HG03565 (cell line): ENCODE data around the gene FAM107B.
"Not testable (repeated sequence)": the region's sequence is repeated elsewhere in the genome, so short reads cannot be mapped to it uniquely, and the experiment has no call there.

Source experiments
- ATAC-seq: cut with Tn5 transposase; IDR thresholded peaks from one replicate; pipeline ENCODE4 v1.9.1; 2021; ENCODE audit warnings: mild to moderate bottlenecking, moderate library complexity; ENCODE audit not compliant: unreplicated experiment

Gene FAM107B

DNA sequence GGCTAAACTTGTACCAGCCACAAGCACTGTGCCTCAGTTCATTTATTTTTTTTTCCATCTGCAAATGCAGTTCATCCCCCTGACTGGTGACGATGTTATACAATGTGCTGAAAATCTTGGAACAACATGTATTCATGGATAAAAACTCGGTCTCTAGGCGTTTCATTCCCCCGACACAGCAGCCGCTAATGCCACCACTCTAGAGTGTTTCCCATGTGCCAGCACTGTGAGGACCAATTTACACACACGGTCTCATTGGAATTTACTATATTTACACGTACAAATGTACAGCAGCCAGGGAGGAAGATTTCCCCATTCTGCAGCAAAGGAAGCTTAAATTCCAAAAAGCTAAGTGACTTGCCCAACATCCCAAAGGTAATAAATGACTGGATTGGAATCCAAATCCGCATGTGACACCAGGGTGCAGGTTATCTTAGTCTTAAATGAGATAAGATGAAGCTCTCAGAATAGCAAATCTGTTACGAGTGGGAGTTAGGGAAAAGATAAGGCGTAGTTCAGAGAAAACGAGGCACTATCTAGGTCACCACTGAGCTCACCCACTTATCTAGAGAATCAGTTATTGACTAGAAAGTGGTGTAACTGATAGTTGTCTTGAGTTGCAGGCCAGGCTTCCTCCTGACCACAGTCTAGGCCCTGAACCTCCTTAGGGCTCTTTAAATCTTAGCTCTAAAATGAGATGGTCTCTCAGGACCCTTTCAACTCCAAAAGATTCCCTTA is 36.7 kb downstream of the FAM107B start:
- ATAC-seq = no peak

DNA sequence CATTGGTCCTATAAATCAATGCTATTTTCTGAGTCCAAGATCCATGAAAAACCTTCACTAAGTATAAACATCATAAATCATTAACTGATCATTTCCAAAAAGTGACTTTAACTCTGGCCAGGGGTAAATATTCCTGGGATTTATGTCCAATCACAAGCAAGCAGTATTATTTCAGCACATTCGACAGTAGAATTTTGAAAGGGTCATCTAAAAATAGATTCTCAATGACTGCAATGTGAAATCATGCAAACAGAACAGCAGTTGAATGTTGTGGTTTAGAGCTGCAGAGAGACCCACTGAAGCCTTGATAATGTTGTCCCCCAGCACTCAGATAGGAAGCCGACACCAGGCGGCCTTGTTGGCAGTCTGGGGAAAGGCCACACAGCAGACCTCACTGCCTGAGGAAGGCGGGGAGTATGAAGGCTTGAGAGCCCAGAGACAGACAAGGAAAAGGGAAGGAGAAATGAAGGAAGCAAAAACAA is 38.1 kb downstream of the FAM107B start:
- ATAC-seq = peak; percentile 36

- ATAC-seq = no peak
Measured at GRCh38 chr10:14736043-14736442, 38.7 kb downstream of the FAM107B start.

DNA sequence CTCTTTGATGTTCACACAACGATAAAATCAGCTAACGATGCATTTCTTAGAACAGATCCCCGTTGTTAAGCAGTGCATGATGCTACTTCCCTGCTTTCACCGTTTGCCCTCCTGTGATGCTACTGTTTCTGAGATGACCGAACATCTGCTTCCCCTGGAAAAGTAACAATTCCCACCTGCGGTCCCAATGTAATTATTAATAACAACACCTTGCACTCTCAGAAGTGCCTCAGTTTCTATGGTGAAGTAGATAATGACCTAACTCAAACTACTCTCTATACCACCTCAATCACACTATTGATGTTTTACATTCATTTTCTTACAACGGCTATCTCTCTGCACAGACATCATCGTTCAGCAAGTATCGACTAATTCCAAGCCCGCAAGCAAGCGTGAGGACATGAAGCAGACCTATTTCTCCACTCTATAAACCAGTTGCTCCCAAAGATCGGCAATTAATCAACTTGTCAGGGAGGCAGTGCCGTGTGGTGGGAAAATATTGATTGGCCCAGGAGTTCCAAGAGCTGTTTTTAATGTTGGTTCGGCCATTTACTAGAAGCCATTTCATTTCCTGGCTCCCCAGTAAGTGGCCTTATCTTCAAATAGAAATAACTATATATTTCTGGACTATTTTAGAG is 42.7 kb downstream of the FAM107B start:
- ATAC-seq = no peak

DNA sequence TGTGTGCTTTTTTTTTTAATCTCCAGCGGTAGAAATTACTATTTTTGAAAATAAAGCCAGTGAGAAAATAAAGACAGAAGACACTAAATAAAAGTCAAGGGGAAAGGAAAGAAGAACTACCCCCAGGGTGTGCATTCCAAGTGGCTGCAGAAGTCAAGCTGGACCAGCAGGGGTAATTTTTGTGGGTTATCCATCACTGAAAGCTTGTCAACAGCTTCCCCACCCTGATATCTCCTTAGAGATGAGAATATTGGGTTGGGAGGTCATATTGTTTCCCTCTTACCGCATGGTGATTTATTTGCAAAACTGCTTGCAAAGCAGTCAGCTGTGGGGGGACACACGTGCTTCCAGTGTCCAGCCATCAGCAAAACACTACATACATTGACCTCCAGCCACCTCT is 46.4 kb downstream of the FAM107B start:
- ATAC-seq = no peak

GRCh38 chr10:14727924-14728323 is 46.8 kb downstream of the FAM107B start:
- ATAC-seq = no peak

- ATAC-seq = no peak
Measured at GRCh38 chr10:14727465-14727864, 47.2 kb downstream of the FAM107B start.

GRCh38 chr10:14724931-14725330 is 49.8 kb downstream of the FAM107B start:
- ATAC-seq = no peak

- ATAC-seq = no peak
Measured at GRCh38 chr10:14723052-14723689, 51.5 kb downstream of the FAM107B start.

GRCh38 chr10:14717552-14717951 is 57.1 kb downstream of the FAM107B start:
- no peak for ATAC-seq

- no peak for ATAC-seq
Measured at GRCh38 chr10:14712991-14713424, 61.7 kb downstream of the FAM107B start.

DNA sequence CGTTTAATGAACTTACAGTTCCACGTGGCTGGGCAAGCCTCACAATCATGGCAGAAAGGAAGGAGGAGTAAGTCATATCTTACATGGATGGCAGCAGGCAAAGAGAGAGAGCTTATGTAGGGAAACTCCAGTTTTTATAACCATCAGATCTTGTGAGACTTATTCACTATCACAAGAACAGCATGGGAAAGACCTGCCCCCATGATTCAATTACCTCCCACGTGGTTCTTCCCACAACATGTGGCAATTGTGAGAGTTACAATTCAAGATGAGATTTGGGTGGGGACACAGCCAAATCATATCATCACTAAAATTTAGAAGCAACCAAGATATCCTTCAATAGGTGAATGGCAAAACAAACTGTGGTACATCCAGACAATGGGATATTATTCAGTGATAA is 65.4 kb downstream of the FAM107B start:
- not testable (repeated sequence) for ATAC-seq

DNA sequence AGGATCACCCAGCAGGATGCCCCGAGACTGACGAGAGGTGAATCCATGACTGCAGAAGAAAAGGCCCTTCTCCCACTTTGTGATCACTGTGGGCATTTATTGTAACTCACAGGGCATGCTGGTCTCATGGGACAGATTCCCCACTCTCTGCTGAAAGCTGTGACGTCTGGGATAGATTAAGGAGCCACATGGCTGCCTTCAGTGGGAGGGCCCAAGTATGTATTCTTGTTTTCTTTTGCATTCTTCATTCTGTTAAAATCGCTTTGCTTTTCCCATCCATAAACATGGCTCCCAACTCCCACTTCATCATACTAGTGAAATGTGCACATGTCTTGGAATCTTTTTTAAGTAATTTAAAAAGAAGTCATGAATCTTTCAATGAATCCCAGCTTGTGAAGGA is 67.2 kb downstream of the FAM107B start:
- ATAC-seq = no peak

DNA sequence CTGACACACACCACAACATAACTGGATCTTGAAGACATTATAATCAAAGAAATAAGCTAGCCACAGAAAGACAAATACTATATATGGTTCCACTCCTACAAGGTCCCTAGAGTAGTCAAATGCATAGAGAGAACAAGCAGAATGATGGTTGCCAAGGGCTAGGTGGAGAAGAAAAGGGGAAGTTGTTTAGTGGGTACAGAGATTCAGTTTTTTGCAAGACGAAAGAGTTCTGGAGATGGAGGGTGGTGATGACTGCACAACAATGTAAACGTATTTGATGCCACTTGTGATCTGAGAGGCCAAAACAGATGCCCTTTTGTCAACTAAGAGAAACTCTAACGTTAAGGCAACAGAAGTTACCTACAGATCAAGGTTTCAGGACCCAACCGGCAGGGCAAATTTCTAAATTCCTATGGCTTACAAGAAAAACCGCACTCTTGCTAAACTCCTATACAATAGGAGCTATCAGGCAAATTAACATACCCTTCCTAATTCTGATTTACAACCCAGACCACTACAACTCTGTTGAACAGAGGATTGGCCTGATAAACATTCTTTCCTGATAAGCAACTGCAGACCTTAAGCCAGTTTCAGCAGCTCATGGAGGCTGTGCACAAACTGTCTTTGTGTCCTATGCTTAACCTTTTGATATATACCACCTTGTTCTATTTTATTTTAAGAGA is 69.0 kb downstream of the FAM107B start:
- no peak for ATAC-seq

- no peak for ATAC-seq
Measured at GRCh38 chr10:14703631-14704001, 71.1 kb downstream of the FAM107B start.

DNA sequence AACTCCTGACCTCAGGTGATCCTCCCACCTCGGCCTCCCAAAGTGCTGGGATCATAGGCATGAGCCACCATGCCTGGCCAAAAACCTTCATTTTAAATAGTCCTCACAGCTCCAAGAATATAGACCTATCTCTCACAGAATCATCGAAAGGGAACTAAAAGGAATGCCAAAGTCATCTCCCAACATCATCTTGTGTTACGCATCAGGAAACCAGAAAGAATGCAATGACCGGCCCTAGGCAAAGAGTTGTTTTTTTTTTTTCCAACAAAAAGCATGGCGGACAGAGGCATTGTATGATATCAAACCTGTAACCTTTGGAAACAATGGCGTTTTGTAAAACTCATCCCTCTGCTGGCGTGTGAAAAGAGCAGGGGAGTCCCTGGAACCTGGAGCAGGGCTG is 73.2 kb downstream of the FAM107B start:
- no peak for ATAC-seq

DNA sequence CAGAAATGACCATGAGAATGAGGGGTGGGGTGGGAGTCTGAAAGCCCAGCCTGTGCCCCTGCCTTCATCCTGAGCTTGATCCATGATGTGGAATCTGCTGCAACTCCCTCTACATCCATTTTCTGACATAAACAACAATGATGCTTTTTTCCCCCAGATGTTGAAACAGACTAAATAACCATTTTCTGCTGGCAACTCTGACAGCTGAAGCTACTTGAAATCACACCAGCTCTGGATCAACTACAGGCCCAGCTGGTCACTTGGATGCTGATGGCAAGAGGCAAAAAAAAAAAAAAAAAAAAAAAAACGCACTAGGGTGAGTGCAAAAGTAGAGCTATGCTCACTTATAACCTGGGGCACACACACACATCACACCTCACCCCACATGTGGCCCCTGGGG is 74.2 kb downstream of the FAM107B start:
- ATAC-seq = no peak

GRCh38 chr10:14699482-14699881 is 75.2 kb downstream of the FAM107B start:
- ATAC-seq = no peak

GRCh38 chr10:14698829-14699170 is 75.9 kb downstream of the FAM107B start:
- peak; percentile 17 for ATAC-seq

DNA sequence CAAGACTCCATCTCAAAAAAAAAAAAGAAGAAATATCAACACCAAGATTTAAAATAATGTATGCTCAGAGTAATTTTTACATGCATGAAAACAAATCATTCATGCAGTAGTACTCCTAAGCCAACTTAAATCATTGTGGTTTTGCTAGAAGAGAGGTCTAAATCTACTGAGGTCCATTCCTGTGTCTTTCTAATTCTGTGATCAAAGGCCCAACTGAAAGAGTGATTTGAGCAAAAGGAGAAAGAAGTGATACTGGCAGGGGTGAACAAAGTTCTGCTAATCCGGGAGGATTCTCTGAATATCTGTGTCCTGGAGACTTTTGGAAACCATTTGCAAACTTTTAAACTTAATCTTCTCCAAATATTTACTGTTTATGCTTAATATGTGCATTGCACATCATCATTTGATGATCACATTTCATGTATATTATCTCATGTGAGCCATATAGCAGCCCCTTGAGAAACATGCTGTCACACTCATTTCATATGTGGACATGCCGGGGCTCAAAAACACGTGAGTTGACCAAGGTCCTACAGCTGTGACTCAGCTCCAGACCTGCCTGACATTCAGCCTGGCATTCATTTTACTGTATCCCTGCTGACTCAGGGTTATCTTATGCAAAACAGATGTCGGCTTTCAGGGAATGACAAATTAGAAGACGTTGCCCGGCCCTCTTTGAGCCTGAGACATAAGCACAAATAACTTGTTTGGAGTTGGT is 76.4 kb downstream of the FAM107B start:
- ATAC-seq = peak; percentile 48

GRCh38 chr10:14697281-14697680 is 77.4 kb downstream of the FAM107B start:
- ATAC-seq = no peak
